GM12801 (cell line): ENCODE data around the gene XYLT1.

ENCODE experiments used
- TF ChIP-seq, protein P1 (sequence below): IDR thresholded peaks from one replicate; pipeline ENCODE4 v1.5.1; 2011; ENCODE audit warnings: control low read depth; ENCODE audit not compliant: insufficient read length; ENCODE audit errors: extremely low read depth

Gene XYLT1

DNA sequence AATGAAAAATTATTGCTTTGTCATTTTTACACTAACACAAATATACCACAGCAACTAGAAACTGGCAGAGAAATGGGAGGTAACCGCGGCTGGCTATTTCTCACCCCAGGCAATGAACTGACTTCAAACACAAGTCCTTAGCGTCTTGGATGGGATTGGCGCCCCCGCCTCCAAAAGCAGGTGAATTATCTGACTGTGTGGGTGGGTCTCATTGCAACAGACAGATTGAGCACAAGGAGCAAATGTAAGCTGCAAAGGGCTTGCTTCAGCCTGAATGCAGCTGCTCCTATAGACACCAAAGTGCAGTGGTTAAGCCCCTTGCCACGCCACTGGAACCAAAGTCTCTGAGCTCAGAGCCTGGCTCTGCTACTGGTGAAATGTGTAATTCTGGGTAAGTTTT, 225.0 kb downstream of the XYLT1 start:
- TF ChIP-seq, protein P1, sequence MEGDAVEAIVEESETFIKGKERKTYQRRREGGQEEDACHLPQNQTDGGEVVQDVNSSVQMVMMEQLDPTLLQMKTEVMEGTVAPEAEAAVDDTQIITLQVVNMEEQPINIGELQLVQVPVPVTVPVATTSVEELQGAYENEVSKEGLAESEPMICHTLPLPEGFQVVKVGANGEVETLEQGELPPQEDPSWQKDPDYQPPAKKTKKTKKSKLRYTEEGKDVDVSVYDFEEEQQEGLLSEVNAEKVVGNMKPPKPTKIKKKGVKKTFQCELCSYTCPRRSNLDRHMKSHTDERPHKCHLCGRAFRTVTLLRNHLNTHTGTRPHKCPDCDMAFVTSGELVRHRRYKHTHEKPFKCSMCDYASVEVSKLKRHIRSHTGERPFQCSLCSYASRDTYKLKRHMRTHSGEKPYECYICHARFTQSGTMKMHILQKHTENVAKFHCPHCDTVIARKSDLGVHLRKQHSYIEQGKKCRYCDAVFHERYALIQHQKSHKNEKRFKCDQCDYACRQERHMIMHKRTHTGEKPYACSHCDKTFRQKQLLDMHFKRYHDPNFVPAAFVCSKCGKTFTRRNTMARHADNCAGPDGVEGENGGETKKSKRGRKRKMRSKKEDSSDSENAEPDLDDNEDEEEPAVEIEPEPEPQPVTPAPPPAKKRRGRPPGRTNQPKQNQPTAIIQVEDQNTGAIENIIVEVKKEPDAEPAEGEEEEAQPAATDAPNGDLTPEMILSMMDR = no peak

DNA sequence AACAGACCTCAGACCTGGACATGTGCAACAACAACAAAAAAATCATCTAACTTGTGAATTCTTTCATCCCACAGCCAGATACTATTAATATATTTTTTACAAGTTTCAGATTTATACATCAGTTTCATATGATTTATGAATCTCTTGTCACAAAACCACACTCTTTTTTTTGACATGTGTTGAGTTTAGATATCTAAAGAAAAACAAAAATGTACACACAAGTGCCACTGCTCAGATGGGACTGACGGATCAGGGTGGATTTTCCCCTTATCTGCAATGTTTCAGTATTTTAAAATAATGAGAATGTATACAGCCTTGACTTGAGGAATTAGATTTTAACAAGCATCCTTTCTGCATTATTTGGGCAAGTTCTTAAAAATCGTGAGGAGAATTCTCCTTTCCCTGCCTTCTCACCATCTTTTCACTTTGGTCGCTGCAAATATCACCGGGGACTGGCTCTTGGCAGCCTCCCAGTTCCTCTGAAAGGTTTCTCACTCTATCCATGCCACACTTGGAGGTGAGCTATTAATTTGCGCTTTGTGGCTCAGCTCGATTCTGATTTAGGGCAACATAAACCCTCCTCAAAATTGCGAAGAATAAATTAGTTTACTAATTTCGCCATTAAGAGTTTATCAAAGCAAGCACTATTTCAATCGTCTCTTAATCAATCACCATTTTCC, 225.7 kb downstream of the XYLT1 start:
- TF ChIP-seq, protein P1 = no peak

DNA sequence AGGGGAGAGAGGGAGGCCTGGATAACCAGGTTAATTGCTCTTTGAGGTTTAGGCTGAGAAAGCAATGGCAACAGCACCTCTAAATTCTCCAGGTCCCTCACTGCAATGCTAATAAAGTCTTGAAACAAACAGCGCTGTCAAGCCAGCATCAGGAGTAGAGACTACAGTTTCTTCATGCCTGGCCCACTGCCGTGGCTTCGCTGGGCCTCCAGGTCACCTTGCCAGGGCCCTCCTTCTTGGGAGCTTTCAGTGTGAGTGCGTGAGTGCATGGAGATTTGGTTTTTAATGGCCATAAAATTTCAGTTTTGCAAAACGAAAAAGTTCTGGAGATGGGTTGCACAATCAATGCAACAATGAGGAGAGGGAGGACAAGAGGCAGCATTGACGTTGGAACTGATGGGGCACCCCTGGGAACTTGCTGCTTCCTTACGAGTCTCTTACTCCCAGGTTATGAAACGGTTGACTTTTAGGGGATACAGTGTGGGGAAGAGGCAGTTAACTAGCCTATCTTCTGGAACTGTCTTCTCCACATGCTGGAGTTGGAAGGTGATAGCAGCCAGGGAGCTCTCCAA, 229.4 kb downstream of the XYLT1 start:
- TF ChIP-seq, protein P1 = no peak

DNA sequence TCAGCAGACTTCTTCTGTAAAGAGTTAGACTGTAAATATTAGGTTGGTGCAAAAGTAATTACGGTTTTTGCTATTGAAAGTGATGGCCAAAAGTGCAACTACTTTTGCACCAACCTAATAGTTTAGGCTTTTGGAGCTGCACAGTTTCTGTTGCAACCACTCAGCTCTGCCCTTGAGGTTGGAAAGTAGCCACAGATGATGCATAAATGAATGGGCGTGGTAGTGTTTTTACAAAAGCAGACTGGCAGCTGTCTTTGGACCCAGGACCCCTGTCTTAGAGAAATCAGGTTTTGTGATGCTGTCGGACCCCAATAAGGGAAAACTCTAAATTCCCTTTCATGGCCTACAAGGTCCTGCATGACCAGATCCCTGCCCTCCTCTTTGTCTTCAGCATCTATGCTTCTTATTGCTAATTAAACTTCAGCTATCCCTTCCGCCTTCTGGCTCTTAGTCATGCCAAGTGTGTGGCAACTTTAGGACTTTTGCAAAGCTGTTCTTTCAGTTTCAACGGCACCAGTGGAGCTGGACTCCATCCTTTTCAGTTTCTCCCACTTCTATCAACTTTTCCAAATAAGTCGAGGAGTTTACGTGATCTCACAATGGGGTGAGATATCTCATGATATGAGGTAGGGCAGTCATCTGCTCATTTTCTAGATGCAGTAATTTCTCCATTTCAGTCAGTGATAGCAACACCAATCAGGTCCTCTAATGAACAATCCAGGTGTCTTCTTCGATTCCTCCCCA, 232.3 kb downstream of the XYLT1 start:
- TF ChIP-seq, protein P1 = no peak

DNA sequence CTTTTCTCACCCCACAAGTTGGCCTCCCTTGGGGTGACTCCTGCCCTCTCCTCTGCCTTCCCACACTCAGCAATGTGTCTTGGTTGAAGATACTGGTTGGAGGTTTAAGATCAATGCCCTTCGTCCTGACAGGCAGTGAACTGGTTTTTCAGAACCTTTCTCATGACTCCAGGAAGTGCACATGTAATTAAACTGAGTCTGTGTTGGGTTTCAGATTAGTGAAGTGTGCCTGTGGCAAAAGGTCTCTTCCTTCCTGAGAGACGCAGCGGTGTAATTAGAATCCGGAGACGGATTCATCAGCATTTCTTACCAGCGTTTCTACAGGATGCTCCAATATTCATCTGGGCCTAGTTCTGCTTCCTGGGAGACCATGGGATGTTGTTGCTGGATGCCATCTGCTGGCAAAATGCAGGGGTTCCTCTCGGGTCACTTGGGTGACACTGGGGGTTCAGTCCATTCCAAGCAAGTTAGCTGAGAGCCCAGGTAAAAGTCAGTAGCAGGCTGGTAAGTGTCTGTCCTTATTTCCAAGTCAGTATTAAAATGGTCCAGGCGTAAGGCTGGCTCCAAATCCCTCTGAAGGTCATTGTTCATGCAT, 233.3 kb downstream of the XYLT1 start:
- TF ChIP-seq, protein P1 = no peak

DNA sequence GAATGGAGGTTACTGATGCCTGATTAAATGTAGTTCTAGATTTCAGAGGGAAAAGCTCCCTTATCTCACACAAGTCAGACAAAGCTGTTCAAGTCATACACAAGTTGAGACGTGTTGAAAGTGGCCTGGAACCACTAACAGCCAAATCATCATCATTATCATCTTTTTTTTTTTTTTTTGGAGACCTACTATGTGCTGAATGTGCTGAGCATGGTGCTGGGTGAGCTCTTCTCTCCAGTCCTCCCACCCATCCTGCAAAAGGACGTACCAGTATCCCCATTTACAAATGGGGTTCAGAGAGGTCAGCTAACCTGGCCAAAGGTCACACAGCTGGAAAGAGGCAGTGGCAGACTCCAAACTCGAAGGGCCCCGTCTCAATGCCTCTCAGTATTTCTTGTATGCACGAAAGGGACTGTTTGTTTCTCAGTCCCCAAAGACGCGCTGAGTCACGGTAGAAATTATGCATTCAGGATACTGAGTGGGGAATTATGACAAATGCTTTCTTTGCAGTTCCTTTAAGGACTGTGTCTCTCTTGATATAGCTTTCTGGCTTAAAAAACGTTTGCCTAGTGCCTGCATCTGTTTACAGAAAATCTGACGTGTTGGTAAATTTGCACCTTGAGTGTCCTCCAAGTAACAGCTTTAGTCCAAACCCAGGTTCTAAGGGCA, 235.5 kb downstream of the XYLT1 start:
- TF ChIP-seq, protein P1 = no peak
